22Rv1 (cell line): ENCODE measurements around the gene AMELY.

Source experiments
- ZFX ChIP-seq: fragments of 450-650 bp; IDR thresholded peaks from 2 replicates; pipeline ENCODE4 v1.6.1; 2017; ENCODE audit warnings: antibody characterized with exemption, borderline replicate concordance
- TF ChIP-seq, protein P1 (sequence below): fragments of 450-650 bp; IDR thresholded peaks from 2 replicates; pipeline ENCODE4 v1.5.1; 2017; ENCODE audit warnings: mild to moderate bottlenecking

DNA sequence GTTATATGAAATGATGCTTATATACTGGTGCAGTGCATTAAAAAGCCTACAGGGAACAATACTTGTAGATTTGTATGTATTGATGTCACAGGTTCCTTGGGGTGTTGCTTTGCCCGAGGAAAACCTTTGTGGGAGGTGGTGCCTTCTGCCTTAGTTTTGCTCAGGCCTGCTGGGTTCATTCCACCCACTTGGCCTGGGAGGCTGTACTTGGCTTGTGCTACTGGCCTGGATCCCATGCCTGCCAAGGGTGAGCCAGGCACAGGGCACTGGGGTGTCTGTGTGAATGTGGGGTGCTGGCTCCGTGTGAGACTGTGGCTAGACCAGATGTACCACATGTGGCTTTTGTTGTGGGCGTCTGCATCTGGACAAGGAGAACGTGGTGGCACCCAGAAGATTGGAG lies 16.7 kb upstream of the AMELY start:
- TF ChIP-seq, protein P1, sequence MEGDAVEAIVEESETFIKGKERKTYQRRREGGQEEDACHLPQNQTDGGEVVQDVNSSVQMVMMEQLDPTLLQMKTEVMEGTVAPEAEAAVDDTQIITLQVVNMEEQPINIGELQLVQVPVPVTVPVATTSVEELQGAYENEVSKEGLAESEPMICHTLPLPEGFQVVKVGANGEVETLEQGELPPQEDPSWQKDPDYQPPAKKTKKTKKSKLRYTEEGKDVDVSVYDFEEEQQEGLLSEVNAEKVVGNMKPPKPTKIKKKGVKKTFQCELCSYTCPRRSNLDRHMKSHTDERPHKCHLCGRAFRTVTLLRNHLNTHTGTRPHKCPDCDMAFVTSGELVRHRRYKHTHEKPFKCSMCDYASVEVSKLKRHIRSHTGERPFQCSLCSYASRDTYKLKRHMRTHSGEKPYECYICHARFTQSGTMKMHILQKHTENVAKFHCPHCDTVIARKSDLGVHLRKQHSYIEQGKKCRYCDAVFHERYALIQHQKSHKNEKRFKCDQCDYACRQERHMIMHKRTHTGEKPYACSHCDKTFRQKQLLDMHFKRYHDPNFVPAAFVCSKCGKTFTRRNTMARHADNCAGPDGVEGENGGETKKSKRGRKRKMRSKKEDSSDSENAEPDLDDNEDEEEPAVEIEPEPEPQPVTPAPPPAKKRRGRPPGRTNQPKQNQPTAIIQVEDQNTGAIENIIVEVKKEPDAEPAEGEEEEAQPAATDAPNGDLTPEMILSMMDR, result no peak
- TF ChIP-seq ZFX, result no peak
